HepG2 (cell line): ENCODE measurements around the gene MVP. TPM values are rescaled to one million over a fixed set of nuclear protein-coding genes. Genes with fewer than 3 reads are reported as not detected.
A peak's percentile ranks its signal among the peaks of the same experiment; 100 is the strongest.

Source experiments
- CSRNP2 ChIP-seq: sonication (generic); formaldehyde crosslinking; conservative IDR thresholded peaks from 2 replicates; pipeline ENCODE4 v1.8.0; 2022; ENCODE audit warnings: low read depth, missing genetic modification reagents
- GATAD2A ChIP-seq: IDR thresholded peaks from 2 replicates; pipeline ENCODE4 v1.6.1; 2016
- GMEB1 ChIP-seq: sonication (generic); formaldehyde crosslinking; IDR thresholded peaks from 2 replicates; pipeline ENCODE4 v1.5.1; 2020; ENCODE audit warnings: missing genetic modification reagents, mild to moderate bottlenecking, borderline replicate concordance
- HBP1 ChIP-seq: IDR thresholded peaks from 2 replicates; pipeline ENCODE4 v1.6.1; 2016; ENCODE audit warnings: low read depth, control low read depth
- IRF9 ChIP-seq: sonication (generic); formaldehyde crosslinking; IDR thresholded peaks from 2 replicates; pipeline ENCODE4 v1.8.0; 2022; ENCODE audit warnings: missing genetic modification reagents, mild to moderate bottlenecking, borderline replicate concordance
- JUNB ChIP-seq: sonication (generic); formaldehyde crosslinking; IDR thresholded peaks from 2 replicates; pipeline ENCODE4 v1.8.0; 2022; ENCODE audit warnings: missing genetic modification reagents, mild to moderate bottlenecking, borderline replicate concordance
- RFX3 ChIP-seq: IDR thresholded peaks from 2 replicates; pipeline ENCODE4 v1.6.1; 2016; ENCODE audit warnings: missing biosample characterization, missing genetic modification reagents
- SALL1 ChIP-seq: sonication (generic); formaldehyde crosslinking; IDR thresholded peaks from 2 replicates; pipeline ENCODE4 v1.8.0; 2022; ENCODE audit warnings: mild to moderate bottlenecking, missing genetic modification reagents
- SRSF1 ChIP-seq: fragments of 200-400 bp; formaldehyde crosslinking; optimal IDR thresholded peaks from 2 replicates; pipeline ENCODE3; 2017; ENCODE audit warnings: mild to moderate bottlenecking, low read depth, low read length, moderate library complexity
- STAT6 ChIP-seq: sonication (generic); formaldehyde crosslinking; IDR thresholded peaks from 2 replicates; pipeline ENCODE4 v1.4.0; 2020; ENCODE audit warnings: missing genetic modification reagents, mild to moderate bottlenecking, borderline replicate concordance
- TRIM22 ChIP-seq: fragments of 450-650 bp; IDR thresholded peaks from 2 replicates; pipeline ENCODE4 v1.6.1; 2017
- ZFP36L1 ChIP-seq: sonication (generic); formaldehyde crosslinking; IDR thresholded peaks from 2 replicates; pipeline ENCODE4 v1.8.0; 2022; ENCODE audit warnings: mild to moderate bottlenecking, missing genetic modification reagents, moderate library complexity
- ZNF33A ChIP-seq: sonication (generic); formaldehyde crosslinking; IDR thresholded peaks from 2 replicates; pipeline ENCODE4 v1.5.1; 2020; ENCODE audit warnings: missing genetic modification reagents, mild to moderate bottlenecking, moderate library complexity, borderline replicate concordance
- ZNF501 ChIP-seq: sonication (generic); formaldehyde crosslinking; IDR thresholded peaks from 2 replicates; pipeline ENCODE4 v1.5.1; 2020; ENCODE audit warnings: mild to moderate bottlenecking, moderate library complexity, missing genetic modification reagents
- ZNF512 ChIP-seq: sonication (generic); formaldehyde crosslinking; IDR thresholded peaks from 2 replicates; pipeline ENCODE4 v1.4.0; 2020; ENCODE audit warnings: mild to moderate bottlenecking, missing genetic modification reagents
- ZNF562 ChIP-seq: sonication (generic); formaldehyde crosslinking; IDR thresholded peaks from 2 replicates; pipeline ENCODE4 v1.8.0; 2022; ENCODE audit warnings: missing genetic modification reagents, borderline replicate concordance
- polyA plus RNA-seq, 8 experiments: library from polyadenylated mRNA; depleted of rRNA in 3 of 8; stranded (reverse) in 7 of 8; unstranded in 1 of 8; fragments of >200 nt; fragmentation: Illumina TruSeq in 4 of 8; extraction: Trizol in 4 of 8; gene quantifications; 2 replicates each; pipeline versions ENCODE4 v1.2.1 to v1.2.3, GENCODE V29; 2011 to 2016; ENCODE audit warnings: low read depth in 4 of 8, missing spikeins in 1 of 8, mixed read lengths in 1 of 8; ENCODE audit not compliant: insufficient read depth in 1 of 8
- total RNA-seq, 5 experiments: library from RNA; depleted of rRNA; stranded (reverse); fragments of >200 nt; fragmentation: Illumina TruSeq; extraction: Trizol; gene quantifications; 2 replicates each; pipeline ENCODE4 v1.2.3, GENCODE V29; 2016; ENCODE audit warnings: low read depth in 1 of 5

The MVP gene
- total and polyA plus RNA-seq, 2 of the 13 experiments (the other 11 are each of a cell fraction or from before 2014, with no cell fraction given), result 22.9 to 43.5 TPM

- TF ChIP-seq TRIM22 (no peak), CSRNP2 (CRISPR knock-in tag) (no peak), ZFP36L1 (CRISPR knock-in tag) (peak; percentile 93), RFX3 (0 out of 2 replicates have a peak, but pooled peaks have one; percentile 38), GATAD2A (CRISPR knock-in tag) (peak; percentile 76), SALL1 (peak; percentile 92), SRSF1 (peak; percentile 65), ZNF501 (peak; percentile 95), ZNF33A (CRISPR knock-in tag) (peak; percentile 82; the same call in 1 of the 2 replicates), IRF9 (CRISPR knock-in tag) (peak; percentile 89), ZNF512 (CRISPR knock-in tag) (peak; percentile 64; the same call in 1 of the 2 replicates), ZNF562 (CRISPR knock-in tag) (no peak), JUNB (CRISPR knock-in tag) (0 out of 2 replicates have a peak, but pooled peaks have one; percentile 67), STAT6 (CRISPR knock-in tag) (peak; percentile 91; the same call in 1 of the 2 replicates), HBP1 (CRISPR knock-in tag) (peak; percentile 90; the same call in 1 of the 2 replicates), GMEB1 (CRISPR knock-in tag) (peak; percentile 96)
Measured at GRCh38 chr16:29790183-29790948, 29.9 kb upstream of the MVP start, which contains the start of gene KIF22 (continued).
